DOHH2 (cell line): Measurements from ENCODE around the gene CNTN5.

ENCODE experiments used
- CTCF ChIP-seq: fragments of 200-600 bp; sonication (generic); IDR thresholded peaks from one replicate; pipeline ENCODE4 v1.5.1; 2014; ENCODE audit warnings: antibody characterized with exemption, mild to moderate bottlenecking, low read depth, low read length; ENCODE audit not compliant: poor library complexity, severe bottlenecking
- EZH2phosphoT487 ChIP-seq: fragments of 200-600 bp; sonication (generic); IDR thresholded peaks from 2 replicates; pipeline ENCODE4 v1.6.1; 2017; ENCODE audit warnings: borderline replicate concordance, mild to moderate bottlenecking, antibody characterized with exemption, low read length, moderate library complexity, mixed read lengths

GRCh38 chr11:99406345-99406744 lies 385.6 kb downstream of the CNTN5 start:
- no peak for TF ChIP-seq CTCF
- no peak for TF ChIP-seq EZH2phosphoT487
